Endometrial microvascular endothelial cells (primary cell): ENCODE data around the gene PRLH. TPM values are rescaled to one million over a fixed set of nuclear protein-coding genes. Genes with fewer than 3 reads are reported as not detected.

Source experiments
- in situ Hi-C: cut with HindIII; loops from 2 replicates; pipeline ENCODE4 v1.10.0; 2017; ENCODE audit warnings: low sequenced_read_pairs, low pct_unique_long_range_greater_than_20kb; ENCODE audit errors: inconsistent ontology term
- total RNA-seq: library from RNA; depleted of rRNA; stranded (reverse); fragments of >200 nt; gene quantifications from one replicate; pipeline ENCODE4 v1.2.3, GENCODE V29; 2015; ENCODE audit errors: inconsistent ontology term

Gene PRLH
- total RNA-seq, 1 donor from 2014 or later, result not detected

GRCh38 chr2:237557633-237558015 is 8.8 kb upstream of the PRLH start:
- in situ Hi-C loops, result no loop called here

- in situ Hi-C loops, result no loop called here
Measured at GRCh38 chr2:237558961-237559641, 7.3 kb upstream of the PRLH start.

- in situ Hi-C loops, result no loop called here
Measured at GRCh38 chr2:237561221-237561620, 5.2 kb upstream of the PRLH start.

GRCh38 chr2:237563816-237564215 is 2.6 kb upstream of the PRLH start:
- in situ Hi-C loops, result no loop called here

- in situ Hi-C loops, result no loop called here
Measured at GRCh38 chr2:237564526-237565131, 1.7 kb upstream of the PRLH start.

- in situ Hi-C loops, result no loop called here
Measured at GRCh38 chr2:237565974-237566373, 400 bp upstream of the PRLH start.

- in situ Hi-C loops, result no loop called here
Measured at GRCh38 chr2:237567276-237568029, 1.1 kb downstream of the PRLH start.

GRCh38 chr2:237568121-237568660 is 1.8 kb downstream of the PRLH start:
- in situ Hi-C loops, result no loop called here

- in situ Hi-C loops, result no loop called here
Measured at GRCh38 chr2:237569041-237569440, 2.7 kb downstream of the PRLH start.

GRCh38 chr2:237569896-237570295 is 3.5 kb downstream of the PRLH start:
- in situ Hi-C loops, result no loop called here

- in situ Hi-C loops, result no loop called here
Measured at GRCh38 chr2:237570776-237571335, 4.5 kb downstream of the PRLH start.

- in situ Hi-C loops, result no loop called here
Measured at GRCh38 chr2:237571551-237571950, 5.2 kb downstream of the PRLH start.

- in situ Hi-C loops, result no loop called here
Measured at GRCh38 chr2:237572021-237572741, 5.8 kb downstream of the PRLH start.

GRCh38 chr2:237572742-237573101 is 6.3 kb downstream of the PRLH start:
- in situ Hi-C loops, result no loop called here

GRCh38 chr2:237573721-237574415 is 7.5 kb downstream of the PRLH start:
- in situ Hi-C loops, result no loop called here

- in situ Hi-C loops, result no loop called here
Measured at GRCh38 chr2:237574467-237574866, 8.1 kb downstream of the PRLH start.

GRCh38 chr2:237574894-237575868 is 8.8 kb downstream of the PRLH start:
- in situ Hi-C loops, result no loop called here
